GM11168 (cell line): ENCODE results near the gene FOXI1.
"Not testable (repeated sequence)": the region's sequence is repeated elsewhere in the genome, so short reads cannot be mapped to it uniquely, and the experiment has no call there.

ENCODE experiments used
- in situ Hi-C: fragments of 300-500 bp; cut with MboI; formaldehyde crosslinking; loops from one replicate; pipeline ENCODE4 v1.12.0; 2022; ENCODE audit warnings: low sequenced_read_pairs; ENCODE audit not compliant: unreplicated experiment

The FOXI1 gene

GRCh38 chr5:170087168-170087817 is 18.4 kb upstream of the FOXI1 start:
- in situ Hi-C loops, result no loop called here

- in situ Hi-C loops, result no loop called here
These were observed 13.1 kb upstream of the FOXI1 start for GRCh38 chr5:170092455-170093101.

- in situ Hi-C loops, result not testable (repeated sequence)
These were observed 11.4 kb upstream of the FOXI1 start for GRCh38 chr5:170094329-170094728.

- in situ Hi-C loops, result no loop called here
These were observed 10.1 kb upstream of the FOXI1 start for GRCh38 chr5:170095646-170096045.

GRCh38 chr5:170097934-170098333 is 7.8 kb upstream of the FOXI1 start:
- in situ Hi-C loops, result no loop called here

- in situ Hi-C loops, result loop anchor here (5.0 kb wide), 1 partner anchor 87 kb away; no protein-coding TSS in a partner anchor
These were observed 5.4 kb upstream of the FOXI1 start for GRCh38 chr5:170100066-170100943.

GRCh38 chr5:170103447-170103846 is 2.2 kb upstream of the FOXI1 start:
- in situ Hi-C loops, result loop anchor here (5.0 kb wide), 1 partner anchor 84 kb away; no protein-coding TSS in a partner anchor

- in situ Hi-C loops, result loop anchor here (5.0 kb wide), 1 partner anchor 83 kb away; no protein-coding TSS in a partner anchor
These were observed 1.4 kb upstream of the FOXI1 start for GRCh38 chr5:170104299-170104698.

GRCh38 chr5:170104710-170105109 is 987 bp upstream of the FOXI1 start:
- in situ Hi-C loops, result loop anchor here (5.0 kb wide), 1 partner anchor 83 kb away; no protein-coding TSS in a partner anchor

GRCh38 chr5:170107674-170108073 is 2.0 kb downstream of the FOXI1 start:
- in situ Hi-C loops, result no loop called here

GRCh38 chr5:170108266-170108785 is 2.6 kb downstream of the FOXI1 start:
- in situ Hi-C loops, result no loop called here

- in situ Hi-C loops, result no loop called here
These were observed 3.6 kb downstream of the FOXI1 start for GRCh38 chr5:170109059-170110031.

GRCh38 chr5:170110403-170111087 is 4.8 kb downstream of the FOXI1 start:
- in situ Hi-C loops, result no loop called here

GRCh38 chr5:170111088-170111785 is 5.5 kb downstream of the FOXI1 start:
- in situ Hi-C loops, result no loop called here

- in situ Hi-C loops, result no loop called here
These were observed 7.3 kb downstream of the FOXI1 start for GRCh38 chr5:170112876-170113521.

GRCh38 chr5:170113522-170113900 is 7.8 kb downstream of the FOXI1 start:
- in situ Hi-C loops, result no loop called here

GRCh38 chr5:170114271-170114670 is 8.6 kb downstream of the FOXI1 start:
- in situ Hi-C loops, result no loop called here

GRCh38 chr5:170115925-170116324 is 10.2 kb downstream of the FOXI1 start:
- in situ Hi-C loops, result no loop called here
